ENCODE measurements around the gene PLCH2.

The PLCH2 gene

GRCh38 chr1:2476061-2476999 lies at the start of gene PLCH2:
PLCH2 (plus strand) TSS chr1:2476289; CDS start chr1:2476589, 300 bp downstream.
- H3K4me3 ChIP-seq (ENCODE audit: low read length), result no peak within 1 kb of the TSS
- DNase-seq (ENCODE audit: low read depth), result no peak
- TF ChIP-seq CTCF (conservative IDR thresholded peaks at IDR 0.05; ENCODE audit: low read depth, low read length), result no peak

- TF ChIP-seq CTCF (conservative IDR thresholded peaks at IDR 0.05; ENCODE audit: low read depth, low read length), result no peak
- no peak for DNase-seq (ENCODE audit: low read depth)
- H3K4me3 ChIP-seq (ENCODE audit: low read length), result no peak overlapping the region
These were observed 49.5 kb upstream of the PLCH2 start for GRCh38 chr1:2426540-2426939.

GRCh38 chr1:2427051-2427450 lies 49.0 kb upstream of the PLCH2 start:
- H3K4me3 ChIP-seq (ENCODE audit: low read length), result no peak overlapping the region
- DNase-seq (ENCODE audit: low read depth), result no peak
- no peak for TF ChIP-seq CTCF (conservative IDR thresholded peaks at IDR 0.05; ENCODE audit: low read depth, low read length)

- no peak overlapping the region for H3K4me3 ChIP-seq (ENCODE audit: low read length)
- no peak for DNase-seq (ENCODE audit: low read depth)
- no peak for TF ChIP-seq CTCF (conservative IDR thresholded peaks at IDR 0.05; ENCODE audit: low read depth, low read length)
These were observed 48.1 kb upstream of the PLCH2 start for GRCh38 chr1:2427976-2428375.

- no peak for DNase-seq (ENCODE audit: low read depth)
- no peak for TF ChIP-seq CTCF (conservative IDR thresholded peaks at IDR 0.05; ENCODE audit: low read depth, low read length)
These were observed 47.6 kb upstream of the PLCH2 start for GRCh38 chr1:2428490-2428889.

GRCh38 chr1:2429780-2430591 lies 46.1 kb upstream of the PLCH2 start:
- no peak for DNase-seq (ENCODE audit: low read depth)
- TF ChIP-seq CTCF (conservative IDR thresholded peaks at IDR 0.05; ENCODE audit: low read depth, low read length), result peak; percentile 48
- no peak overlapping the region for H3K4me3 ChIP-seq (ENCODE audit: low read length)

More at GRCh38 chr1:2428490-2428889, 47.6 kb upstream of the PLCH2 start:
- no peak overlapping the region for H3K4me3 ChIP-seq (ENCODE audit: low read length)
